HG03354 (cell line): Measurements from ENCODE around the gene TSC22D4.

ENCODE experiments used
- ATAC-seq: cut with Tn5 transposase; IDR thresholded peaks from one replicate; pipeline ENCODE4 v1.9.1; 2021; ENCODE audit warnings: mild to moderate bottlenecking; ENCODE audit not compliant: unreplicated experiment, poor library complexity, severe bottlenecking

TSC22D4 gene

GRCh38 chr7:100493476-100494264, 14.7 kb upstream of the TSC22D4 start:
- no peak for ATAC-seq

- ATAC-seq, result no peak
Measured at GRCh38 chr7:100492738-100493475, 13.9 kb upstream of the TSC22D4 start.

- ATAC-seq, result no peak
Measured at GRCh38 chr7:100491192-100491578, 12.2 kb upstream of the TSC22D4 start.

- ATAC-seq, result no peak
Measured at GRCh38 chr7:100490483-100491191, 11.6 kb upstream of the TSC22D4 start.

- ATAC-seq, result no peak
Measured at GRCh38 chr7:100489824-100490223, 10.8 kb upstream of the TSC22D4 start.

- ATAC-seq, result no peak
Measured at GRCh38 chr7:100489121-100489520, 10.1 kb upstream of the TSC22D4 start.

- no peak for ATAC-seq
Measured at GRCh38 chr7:100488333-100489095, 9.5 kb upstream of the TSC22D4 start.

- ATAC-seq, result no peak
Measured at GRCh38 chr7:100486753-100487446, 7.9 kb upstream of the TSC22D4 start.

- ATAC-seq, result no peak
Measured at GRCh38 chr7:100486111-100486636, 7.2 kb upstream of the TSC22D4 start.

- ATAC-seq, result no peak
Measured at GRCh38 chr7:100485471-100485876, 6.5 kb upstream of the TSC22D4 start.

- no peak for ATAC-seq
Measured at GRCh38 chr7:100484673-100485045, 5.6 kb upstream of the TSC22D4 start.

GRCh38 chr7:100483722-100484672, 5.0 kb upstream of the TSC22D4 start, which contains the start of gene NYAP1:
Gene NYAP1, plus strand, starts transcription at chr7:100483927. Its CDS starts 1,385 bp downstream, at chr7:100485312.
- peak; percentile 17 for ATAC-seq

- ATAC-seq, result peak; percentile 60
Measured at GRCh38 chr7:100483090-100483721, 4.2 kb upstream of the TSC22D4 start.

GRCh38 chr7:100482728-100483089, 3.7 kb upstream of the TSC22D4 start:
- ATAC-seq, result no peak

- no peak for ATAC-seq
Measured at GRCh38 chr7:100481466-100481865, 2.5 kb upstream of the TSC22D4 start.

- no peak for ATAC-seq
Measured at GRCh38 chr7:100477871-100478267, 1.1 kb downstream of the TSC22D4 start.
